Measurements from ENCODE around the gene MRNIP. TPM values are rescaled to one million over a fixed set of nuclear protein-coding genes. Genes with fewer than 3 reads are reported as not detected.

MRNIP gene
- total and polyA plus RNA-seq, 4 donors, result 5.4 to 12.0 (median 7.3) TPM

DNA sequence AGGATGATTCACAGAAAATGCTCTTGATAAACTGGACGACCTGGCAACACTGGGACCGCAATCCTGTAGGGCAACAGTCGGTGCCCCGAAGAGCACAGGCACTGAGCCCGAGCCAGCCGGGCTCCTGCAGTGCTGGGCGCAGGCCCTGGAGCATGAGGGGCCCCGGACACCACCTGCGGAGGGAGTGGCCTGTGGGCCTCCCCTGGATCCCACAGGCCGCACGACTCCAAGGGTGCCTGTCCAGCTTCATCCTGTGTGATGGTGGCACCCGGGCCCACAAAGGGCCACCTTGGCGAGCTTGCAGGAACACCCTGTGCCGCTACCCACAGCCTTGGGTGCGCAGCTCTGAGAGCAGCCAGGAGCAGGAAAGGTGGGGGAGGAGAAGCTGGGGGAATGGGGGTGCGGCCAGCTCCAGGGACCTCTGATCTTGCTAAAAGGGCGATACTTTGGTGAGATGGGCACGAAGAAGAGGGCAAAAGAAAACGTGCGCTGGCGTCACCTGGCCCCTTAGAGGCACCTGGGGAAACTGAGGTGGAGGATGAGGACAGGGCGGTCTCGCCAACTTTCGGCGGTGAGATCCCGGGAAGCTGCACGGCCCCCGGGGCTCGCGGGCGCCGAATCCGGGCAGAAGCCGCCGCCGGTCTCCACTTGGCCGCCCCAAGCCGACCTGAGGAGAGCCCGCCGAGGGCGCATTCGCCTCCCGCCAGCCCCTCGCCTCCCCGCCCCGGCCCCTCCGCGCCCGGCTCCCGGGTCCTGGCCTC lies 48.4 kb upstream of the MRNIP start:
- 14% methylated on average over 50 of the region's 50 CpGs for WGBS
- H3K9ac ChIP-seq (ENCODE audit: low read depth in 1 of 2, low read length in 2 of 2), result peak overlapping the region; percentile 39 to 72

DNA sequence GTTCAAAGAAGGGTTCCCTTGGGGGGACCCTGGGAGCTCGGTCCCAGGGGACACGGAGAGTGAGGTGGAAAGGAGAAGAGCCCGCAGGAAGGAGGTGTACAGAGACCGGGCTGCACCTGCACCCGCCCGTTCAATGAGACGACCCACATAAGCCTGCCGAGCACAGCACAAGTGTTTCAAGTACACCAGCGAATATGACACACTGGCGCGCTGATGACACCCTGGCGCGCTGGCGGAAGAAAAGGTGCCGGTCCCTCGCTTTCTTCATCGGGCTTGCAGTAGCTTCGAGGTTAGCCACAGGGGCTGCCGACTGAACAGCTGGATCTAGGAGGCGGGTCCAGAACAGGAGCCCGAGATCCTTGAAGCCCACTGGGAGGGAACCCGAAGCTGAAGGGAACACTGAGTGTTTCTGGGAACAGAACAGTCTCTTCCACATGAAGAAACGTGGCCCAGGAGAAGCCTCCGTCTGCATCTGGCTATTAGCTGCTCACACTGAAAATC lies 47.7 kb upstream of the MRNIP start:
- no peak overlapping the region for H3K9ac ChIP-seq (ENCODE audit: low read depth in 1 of 2, low read length in 2 of 2)
- H3K9me3 ChIP-seq (ENCODE audit: control insufficient read depth in 4 of 4, low read length in 3 of 4), result no peaks in the 10 kb centered on the region
- H3K4me1 ChIP-seq (ENCODE audit: control insufficient read depth in 4 of 4, insufficient read depth in 4 of 4, low read length in 3 of 4), result peaks cover 4 to 16% (median 11%) of the 10 kb centered on the region in 4 donors
- no peak overlapping the region for H3K4me3 ChIP-seq (ENCODE audit: low read depth in 1 of 3, low read length in 3 of 3)
- no peak for DNase-seq (ENCODE audit: low spot score)
- WGBS, result 89% methylated on average over 24 of the region's 24 CpGs
- peaks cover 2 to 23% (median 8%) of the 10 kb centered on the region in 4 donors for H3K36me3 ChIP-seq (ENCODE audit: control insufficient read depth in 4 of 4, insufficient read depth in 3 of 4, low read depth in 1 of 4, low read length in 3 of 4)
- H3K27me3 ChIP-seq (ENCODE audit: control insufficient read depth in 4 of 4, insufficient read depth in 4 of 4, low read length in 3 of 4), result no peaks in the 10 kb centered on the region
- peak overlapping the region in 1 of 2 donors; percentile 35 for H3K27ac ChIP-seq (ENCODE audit: low read depth in 1 of 2, low read length in 2 of 2)
- no peak for TF ChIP-seq JUND (IDR thresholded peaks at IDR 0.05)
- no peak for TF ChIP-seq FOXA2 (IDR thresholded peaks at IDR 0.05)
- TF ChIP-seq, protein P1, sequence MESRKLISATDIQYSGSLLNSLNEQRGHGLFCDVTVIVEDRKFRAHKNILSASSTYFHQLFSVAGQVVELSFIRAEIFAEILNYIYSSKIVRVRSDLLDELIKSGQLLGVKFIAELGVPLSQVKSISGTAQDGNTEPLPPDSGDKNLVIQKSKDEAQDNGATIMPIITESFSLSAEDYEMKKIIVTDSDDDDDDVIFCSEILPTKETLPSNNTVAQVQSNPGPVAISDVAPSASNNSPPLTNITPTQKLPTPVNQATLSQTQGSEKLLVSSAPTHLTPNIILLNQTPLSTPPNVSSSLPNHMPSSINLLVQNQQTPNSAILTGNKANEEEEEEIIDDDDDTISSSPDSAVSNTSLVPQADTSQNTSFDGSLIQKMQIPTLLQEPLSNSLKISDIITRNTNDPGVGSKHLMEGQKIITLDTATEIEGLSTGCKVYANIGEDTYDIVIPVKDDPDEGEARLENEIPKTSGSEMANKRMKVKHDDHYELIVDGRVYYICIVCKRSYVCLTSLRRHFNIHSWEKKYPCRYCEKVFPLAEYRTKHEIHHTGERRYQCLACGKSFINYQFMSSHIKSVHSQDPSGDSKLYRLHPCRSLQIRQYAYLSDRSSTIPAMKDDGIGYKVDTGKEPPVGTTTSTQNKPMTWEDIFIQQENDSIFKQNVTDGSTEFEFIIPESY (IDR thresholded peaks at IDR 0.05), result no peak
- no peak for TF ChIP-seq RXRA (IDR thresholded peaks at IDR 0.05)
- TF ChIP-seq, protein P2, sequence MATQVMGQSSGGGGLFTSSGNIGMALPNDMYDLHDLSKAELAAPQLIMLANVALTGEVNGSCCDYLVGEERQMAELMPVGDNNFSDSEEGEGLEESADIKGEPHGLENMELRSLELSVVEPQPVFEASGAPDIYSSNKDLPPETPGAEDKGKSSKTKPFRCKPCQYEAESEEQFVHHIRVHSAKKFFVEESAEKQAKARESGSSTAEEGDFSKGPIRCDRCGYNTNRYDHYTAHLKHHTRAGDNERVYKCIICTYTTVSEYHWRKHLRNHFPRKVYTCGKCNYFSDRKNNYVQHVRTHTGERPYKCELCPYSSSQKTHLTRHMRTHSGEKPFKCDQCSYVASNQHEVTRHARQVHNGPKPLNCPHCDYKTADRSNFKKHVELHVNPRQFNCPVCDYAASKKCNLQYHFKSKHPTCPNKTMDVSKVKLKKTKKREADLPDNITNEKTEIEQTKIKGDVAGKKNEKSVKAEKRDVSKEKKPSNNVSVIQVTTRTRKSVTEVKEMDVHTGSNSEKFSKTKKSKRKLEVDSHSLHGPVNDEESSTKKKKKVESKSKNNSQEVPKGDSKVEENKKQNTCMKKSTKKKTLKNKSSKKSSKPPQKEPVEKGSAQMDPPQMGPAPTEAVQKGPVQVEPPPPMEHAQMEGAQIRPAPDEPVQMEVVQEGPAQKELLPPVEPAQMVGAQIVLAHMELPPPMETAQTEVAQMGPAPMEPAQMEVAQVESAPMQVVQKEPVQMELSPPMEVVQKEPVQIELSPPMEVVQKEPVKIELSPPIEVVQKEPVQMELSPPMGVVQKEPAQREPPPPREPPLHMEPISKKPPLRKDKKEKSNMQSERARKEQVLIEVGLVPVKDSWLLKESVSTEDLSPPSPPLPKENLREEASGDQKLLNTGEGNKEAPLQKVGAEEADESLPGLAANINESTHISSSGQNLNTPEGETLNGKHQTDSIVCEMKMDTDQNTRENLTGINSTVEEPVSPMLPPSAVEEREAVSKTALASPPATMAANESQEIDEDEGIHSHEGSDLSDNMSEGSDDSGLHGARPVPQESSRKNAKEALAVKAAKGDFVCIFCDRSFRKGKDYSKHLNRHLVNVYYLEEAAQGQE (IDR thresholded peaks at IDR 0.05), result no peak
- TF ChIP-seq, protein P3, sequence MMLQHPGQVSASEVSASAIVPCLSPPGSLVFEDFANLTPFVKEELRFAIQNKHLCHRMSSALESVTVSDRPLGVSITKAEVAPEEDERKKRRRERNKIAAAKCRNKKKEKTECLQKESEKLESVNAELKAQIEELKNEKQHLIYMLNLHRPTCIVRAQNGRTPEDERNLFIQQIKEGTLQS (IDR thresholded peaks at IDR 0.05), result no peak
- no peak for TF ChIP-seq HNF4G (IDR thresholded peaks at IDR 0.05)
- TF ChIP-seq, protein P4, sequence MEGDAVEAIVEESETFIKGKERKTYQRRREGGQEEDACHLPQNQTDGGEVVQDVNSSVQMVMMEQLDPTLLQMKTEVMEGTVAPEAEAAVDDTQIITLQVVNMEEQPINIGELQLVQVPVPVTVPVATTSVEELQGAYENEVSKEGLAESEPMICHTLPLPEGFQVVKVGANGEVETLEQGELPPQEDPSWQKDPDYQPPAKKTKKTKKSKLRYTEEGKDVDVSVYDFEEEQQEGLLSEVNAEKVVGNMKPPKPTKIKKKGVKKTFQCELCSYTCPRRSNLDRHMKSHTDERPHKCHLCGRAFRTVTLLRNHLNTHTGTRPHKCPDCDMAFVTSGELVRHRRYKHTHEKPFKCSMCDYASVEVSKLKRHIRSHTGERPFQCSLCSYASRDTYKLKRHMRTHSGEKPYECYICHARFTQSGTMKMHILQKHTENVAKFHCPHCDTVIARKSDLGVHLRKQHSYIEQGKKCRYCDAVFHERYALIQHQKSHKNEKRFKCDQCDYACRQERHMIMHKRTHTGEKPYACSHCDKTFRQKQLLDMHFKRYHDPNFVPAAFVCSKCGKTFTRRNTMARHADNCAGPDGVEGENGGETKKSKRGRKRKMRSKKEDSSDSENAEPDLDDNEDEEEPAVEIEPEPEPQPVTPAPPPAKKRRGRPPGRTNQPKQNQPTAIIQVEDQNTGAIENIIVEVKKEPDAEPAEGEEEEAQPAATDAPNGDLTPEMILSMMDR (IDR thresholded peaks at IDR 0.05; ENCODE audit: low read depth, low read length, missing input control), result no peak
- no peak for TF ChIP-seq SP1 (IDR thresholded peaks at IDR 0.05)
- TF ChIP-seq HNF4A (conservative IDR thresholded peaks at IDR 0.05), result no peak

More for the DNA sequence above, 48.4 kb upstream of the MRNIP start:
- peaks cover 2 to 23% (median 8%) of the 10 kb centered on the region in 4 donors for H3K36me3 ChIP-seq (ENCODE audit: control insufficient read depth in 4 of 4, insufficient read depth in 3 of 4, low read depth in 1 of 4, low read length in 3 of 4)
- TF ChIP-seq HNF4A (conservative IDR thresholded peaks at IDR 0.05) (no peak), RAD21 (IDR thresholded peaks at IDR 0.05) (peak in 1 of 2 donors; percentile 4), EGR1 (IDR thresholded peaks at IDR 0.05; ENCODE audit: low read depth in 2 of 2) (no peak), SP1 (IDR thresholded peaks at IDR 0.05) (no peak)
- H3K4me1 ChIP-seq (ENCODE audit: control insufficient read depth in 4 of 4, insufficient read depth in 4 of 4, low read length in 3 of 4), result peaks cover 4 to 16% (median 11%) of the 10 kb centered on the region in 4 donors
- peak; percentile 38 for DNase-seq (ENCODE audit: low spot score)
- no peaks in the 10 kb centered on the region for H3K27me3 ChIP-seq (ENCODE audit: control insufficient read depth in 4 of 4, insufficient read depth in 4 of 4, low read length in 3 of 4)
- H3K9me3 ChIP-seq (ENCODE audit: control insufficient read depth in 4 of 4, low read length in 3 of 4), result no peaks in the 10 kb centered on the region
- H3K27ac ChIP-seq (ENCODE audit: low read depth in 1 of 2, low read length in 2 of 2), result peak overlapping the region; percentile 29 to 35
- peak overlapping the region; percentile 38 to 85 (median 84) for H3K4me3 ChIP-seq (ENCODE audit: low read depth in 1 of 3, low read length in 3 of 3)
